SU-DHL-6 (cell line): ENCODE results near the gene OR13C2.

Experiments
- CTCF ChIP-seq: fragments of 200-600 bp; sonication (generic); IDR thresholded peaks from one replicate; pipeline ENCODE4 v1.5.1; 2017; ENCODE audit warnings: antibody characterized with exemption, mild to moderate bottlenecking, low read length, moderate library complexity; ENCODE audit not compliant: insufficient read depth, poor library complexity, severe bottlenecking
- EZH2phosphoT487 ChIP-seq: fragments of 200-600 bp; sonication (generic), shearing (Covaris generic); conservative IDR thresholded peaks from 2 replicates; pipeline ENCODE4 v1.6.1; 2018; ENCODE audit warnings: mild to moderate bottlenecking, antibody characterized with exemption, low read length, moderate library complexity, mixed read lengths

- no peak for TF ChIP-seq CTCF
- no peak for TF ChIP-seq EZH2phosphoT487
These were observed 28.2 kb downstream of the OR13C2 start for GRCh38 chr9:104577263-104577662.
